COLO668 (cell line): ENCODE results near the gene SLC25A23.
"Not testable (repeated sequence)": the region's sequence is repeated elsewhere in the genome, so short reads cannot be mapped to it uniquely, and the experiment has no call there.

ENCODE experiments used
- DNase-seq: peaks from one replicate; lab custom pipeline; 2025; ENCODE audit not compliant: unreplicated experiment; lab: John Stamatoyannopoulos, UW

The SLC25A23 gene

DNA sequence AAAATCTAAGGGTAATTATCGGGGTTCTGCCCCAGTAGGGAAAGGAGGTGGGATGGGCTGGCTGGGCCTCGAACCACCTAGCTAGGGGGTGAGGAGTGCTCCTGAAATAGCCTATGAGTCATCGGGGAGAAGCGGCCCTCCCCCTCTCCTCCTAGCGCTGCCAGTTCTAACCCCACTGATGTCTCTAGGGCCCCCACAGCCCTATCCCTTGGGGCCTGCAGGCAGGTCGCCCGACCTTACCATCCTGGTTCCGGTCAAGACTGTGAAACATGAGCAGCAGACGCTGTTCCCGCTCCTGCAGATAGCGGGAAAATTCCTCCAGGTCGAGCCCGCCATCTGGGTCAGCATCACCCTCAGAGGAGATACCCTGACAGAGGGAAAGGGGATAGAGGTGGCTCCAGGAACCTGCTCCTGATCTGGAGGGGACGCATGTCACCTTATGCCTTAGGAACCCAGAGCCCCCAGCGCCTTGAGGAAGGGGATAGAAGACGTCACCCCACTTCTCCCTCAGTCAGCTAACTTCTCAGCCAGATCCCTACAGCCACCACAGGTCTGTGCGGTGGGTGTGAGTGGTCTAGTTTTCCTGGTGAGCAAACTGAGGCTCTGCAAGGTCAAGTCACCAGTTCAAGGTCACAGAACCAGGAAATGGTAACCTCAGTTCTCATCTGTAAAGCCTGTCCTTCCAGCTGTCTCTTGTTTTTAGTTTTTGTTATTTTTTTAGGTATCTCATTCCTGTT lies 1.5 kb downstream of the SLC25A23 start:
- no peak for DNase-seq

- no peak for DNase-seq
These were observed 3.7 kb downstream of the SLC25A23 start for GRCh38 chr19:6455924-6456323.

GRCh38 chr19:6453951-6454565 lies 5.5 kb downstream of the SLC25A23 start:
- no peak for DNase-seq

DNA sequence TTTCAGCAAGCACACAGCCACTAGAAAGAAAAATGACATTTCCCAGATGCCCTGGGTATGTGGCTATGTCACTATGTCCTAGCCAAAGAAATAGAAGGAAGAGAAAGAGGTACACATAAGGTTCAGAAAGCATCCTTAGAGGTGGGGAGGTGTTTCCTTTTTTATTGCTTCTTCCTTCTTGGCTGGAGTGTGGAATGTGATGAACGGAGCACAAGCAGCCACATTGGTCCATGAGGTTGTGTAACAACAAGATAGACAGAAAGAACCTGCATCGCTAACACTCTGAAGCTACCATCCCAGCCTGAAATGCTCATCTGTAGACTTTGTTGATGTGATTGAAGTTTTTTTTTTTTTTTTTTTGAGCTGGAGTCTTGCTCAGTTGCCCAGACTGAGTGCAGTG lies 6.7 kb downstream of the SLC25A23 start:
- no peak for DNase-seq

DNA sequence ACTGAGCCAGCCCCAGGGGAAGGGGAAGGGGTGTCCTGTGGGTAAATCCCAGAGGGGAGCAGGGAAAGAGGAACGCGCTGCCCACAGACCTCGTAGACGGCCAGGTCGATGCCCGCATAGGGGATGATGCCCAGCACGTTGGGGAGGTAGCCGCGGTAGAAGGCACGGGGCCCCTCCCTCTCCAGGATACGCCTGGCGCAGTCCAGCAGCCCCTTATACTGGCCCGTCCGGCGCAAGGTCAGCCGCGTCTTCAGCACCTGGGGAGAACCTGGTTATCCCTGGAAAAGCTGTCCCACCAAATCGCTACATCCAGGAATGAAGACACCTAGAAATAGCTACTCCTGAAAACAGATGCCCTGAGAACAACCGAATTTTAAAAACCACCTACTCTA lies 7.4 kb downstream of the SLC25A23 start:
- DNase-seq, result no peak

- no peak for DNase-seq
These were observed 7.9 kb downstream of the SLC25A23 start for GRCh38 chr19:6451583-6452222.

DNA sequence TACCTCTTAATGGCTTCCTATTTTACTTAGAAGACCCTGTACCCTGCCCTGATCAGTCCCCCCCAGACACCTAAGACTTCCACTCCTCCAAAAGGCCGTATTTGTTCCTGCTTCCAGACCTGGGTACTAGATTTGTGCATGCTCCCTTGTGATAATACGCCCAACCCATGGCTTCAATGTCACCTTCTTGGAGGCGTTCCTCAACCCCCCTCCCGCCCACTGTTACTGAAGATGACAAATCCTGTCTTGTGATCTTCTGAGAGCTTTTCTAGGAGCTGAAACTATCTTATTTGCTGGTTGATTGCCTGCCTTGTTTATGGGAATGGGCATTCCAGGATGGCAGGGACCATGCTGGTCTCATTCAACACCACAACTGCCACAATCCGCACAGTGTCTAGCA lies 9.4 kb downstream of the SLC25A23 start:
- no peak for DNase-seq

- no peak for DNase-seq
These were observed 11.5 kb downstream of the SLC25A23 start for GRCh38 chr19:6448045-6448444.

GRCh38 chr19:6446452-6446851 lies 13.1 kb downstream of the SLC25A23 start:
- DNase-seq, result no peak

DNA sequence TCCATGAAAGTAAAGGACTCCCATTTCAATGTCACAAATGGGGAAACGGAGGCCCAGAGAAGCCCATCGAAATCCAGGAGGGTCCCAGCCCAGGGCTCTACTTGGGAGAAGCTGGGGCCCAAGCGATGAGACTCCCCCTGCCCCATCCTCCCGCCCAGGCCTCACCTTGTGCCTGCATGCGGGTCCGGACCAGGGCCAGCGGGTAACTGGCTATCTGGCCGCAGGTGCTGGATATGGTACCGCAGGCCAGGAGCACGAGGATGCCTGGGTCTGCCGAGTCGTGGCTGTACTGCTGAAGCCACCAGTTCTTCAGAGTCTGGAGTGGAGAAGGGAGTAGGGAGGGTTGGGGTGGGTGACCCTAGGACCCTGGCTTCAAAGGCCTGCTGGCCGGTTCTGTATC lies 15.6 kb downstream of the SLC25A23 start:
- no peak for DNase-seq

DNA sequence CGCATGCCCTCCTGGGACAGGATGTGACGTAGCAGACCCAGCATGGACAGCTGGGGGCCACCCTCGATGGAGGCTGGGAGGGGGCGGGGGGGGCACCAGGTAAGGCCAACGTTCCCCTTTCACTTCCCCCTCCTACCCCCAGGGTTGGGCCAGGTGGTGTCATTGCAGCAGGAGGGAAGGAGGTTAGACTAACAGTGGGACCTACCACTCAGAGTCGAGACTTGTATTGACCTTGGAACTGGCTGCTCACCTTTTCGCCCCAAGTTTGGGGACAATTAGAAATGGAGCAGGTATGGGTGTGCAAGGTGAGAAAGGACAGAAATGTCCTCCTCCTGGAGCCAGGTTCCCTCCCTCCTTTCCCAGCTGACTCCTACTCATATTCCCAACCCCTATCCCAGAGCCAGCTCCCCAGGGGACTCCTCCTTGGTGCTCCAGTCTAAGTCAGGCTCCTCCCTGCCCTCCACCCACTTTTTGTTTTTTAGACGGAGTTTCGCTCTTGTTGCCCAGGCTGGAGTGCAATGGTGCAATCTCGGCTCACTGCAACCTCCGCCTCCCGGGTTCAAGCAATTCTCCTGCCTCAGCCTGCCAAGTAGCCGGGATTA lies 17.4 kb downstream of the SLC25A23 start:
- DNase-seq, result no peak

- no peak for DNase-seq
These were observed 18.7 kb downstream of the SLC25A23 start for GRCh38 chr19:6440905-6441304.

DNA sequence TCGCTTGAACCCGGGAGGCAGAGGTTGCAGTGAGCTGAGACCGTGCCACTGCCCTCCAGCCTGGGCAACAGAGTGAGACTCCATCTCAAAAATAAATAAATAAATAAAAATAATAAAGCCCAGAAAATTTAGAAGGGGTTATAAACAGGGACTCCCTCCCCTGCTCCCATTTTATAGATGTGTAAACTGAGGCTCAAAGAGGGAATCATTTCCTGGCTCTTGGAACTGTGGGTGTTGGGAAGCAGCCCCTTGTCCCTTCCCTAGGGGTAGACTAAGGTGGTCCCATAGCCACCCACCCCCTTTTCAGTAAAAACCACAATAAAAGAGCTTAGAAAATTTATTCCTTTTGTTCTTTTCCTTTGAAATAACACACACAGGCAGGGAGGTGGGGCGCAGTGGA lies 19.8 kb downstream of the SLC25A23 start:
- no peak for DNase-seq

DNA sequence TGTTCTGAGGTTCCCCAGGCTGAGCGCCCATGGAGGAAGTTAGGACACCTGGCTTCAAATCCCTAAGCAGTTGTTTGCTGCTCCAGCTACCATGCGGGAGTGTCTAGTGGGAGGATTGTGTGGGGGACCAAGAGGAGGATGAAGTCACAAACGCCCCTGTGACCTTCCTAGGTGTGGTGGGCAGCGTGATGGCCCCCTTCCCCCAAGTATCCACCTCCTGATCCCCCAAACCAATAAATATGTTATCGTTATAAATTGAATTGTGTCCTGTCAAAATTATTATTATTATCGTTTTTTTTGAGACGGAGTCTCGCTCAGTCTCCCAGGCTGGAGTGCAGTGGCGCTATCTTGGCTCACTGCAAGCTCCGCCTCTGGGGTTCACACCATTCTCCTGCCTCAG lies 25.9 kb downstream of the SLC25A23 start, which contains the start of gene SLC25A41:
Gene SLC25A41 (minus strand): TSS at position 101 of the 400 bp plus-strand sequence. CDS start 70 bp downstream, at position 31.
- no peak for DNase-seq

DNA sequence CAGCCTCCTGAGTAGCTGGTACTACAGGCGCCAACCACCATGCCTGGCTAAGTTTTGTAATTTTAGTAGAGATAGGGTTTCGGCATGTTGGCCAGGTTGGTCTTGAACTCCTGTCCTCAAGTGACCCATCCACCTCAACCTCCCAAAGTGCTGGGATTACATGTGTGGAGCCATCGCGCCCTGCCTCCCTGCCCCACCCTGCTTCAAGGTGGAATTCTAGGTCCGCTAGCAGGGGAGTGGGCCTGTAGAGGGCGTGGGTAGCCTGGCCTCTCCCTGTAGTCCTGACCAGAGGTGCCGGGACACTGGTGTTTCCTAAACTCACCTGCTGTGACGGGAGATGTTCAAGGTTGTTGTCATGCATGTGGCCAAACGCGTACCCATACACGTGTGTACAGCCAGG lies 26.4 kb downstream of the SLC25A23 start:
- no peak for DNase-seq

GRCh38 chr19:6431891-6432290 lies 27.7 kb downstream of the SLC25A23 start:
- DNase-seq, result no peak

GRCh38 chr19:6429419-6430221 lies 30.0 kb downstream of the SLC25A23 start:
- no peak for DNase-seq

- not testable (repeated sequence) for DNase-seq
These were observed 30.7 kb downstream of the SLC25A23 start for GRCh38 chr19:6428692-6429418.

GRCh38 chr19:6427131-6427530 lies 32.5 kb downstream of the SLC25A23 start:
- DNase-seq, result no peak
